ENCODE results near the gene WNT7B. TPM values are rescaled to one million over a fixed set of nuclear protein-coding genes. Genes with fewer than 3 reads are reported as not detected.

Gene WNT7B
- 0.10 TPM for polyA plus RNA-seq (ENCODE audit: insufficient read length)

- no peak for DNase-seq (ENCODE audit: low read depth)
Measured at GRCh38 chr22:45977003-45977411, at the start of gene WNT7B. WNT7B (minus strand) TSS chr22:45977162; CDS start chr22:45976754, 408 bp downstream.

DNA sequence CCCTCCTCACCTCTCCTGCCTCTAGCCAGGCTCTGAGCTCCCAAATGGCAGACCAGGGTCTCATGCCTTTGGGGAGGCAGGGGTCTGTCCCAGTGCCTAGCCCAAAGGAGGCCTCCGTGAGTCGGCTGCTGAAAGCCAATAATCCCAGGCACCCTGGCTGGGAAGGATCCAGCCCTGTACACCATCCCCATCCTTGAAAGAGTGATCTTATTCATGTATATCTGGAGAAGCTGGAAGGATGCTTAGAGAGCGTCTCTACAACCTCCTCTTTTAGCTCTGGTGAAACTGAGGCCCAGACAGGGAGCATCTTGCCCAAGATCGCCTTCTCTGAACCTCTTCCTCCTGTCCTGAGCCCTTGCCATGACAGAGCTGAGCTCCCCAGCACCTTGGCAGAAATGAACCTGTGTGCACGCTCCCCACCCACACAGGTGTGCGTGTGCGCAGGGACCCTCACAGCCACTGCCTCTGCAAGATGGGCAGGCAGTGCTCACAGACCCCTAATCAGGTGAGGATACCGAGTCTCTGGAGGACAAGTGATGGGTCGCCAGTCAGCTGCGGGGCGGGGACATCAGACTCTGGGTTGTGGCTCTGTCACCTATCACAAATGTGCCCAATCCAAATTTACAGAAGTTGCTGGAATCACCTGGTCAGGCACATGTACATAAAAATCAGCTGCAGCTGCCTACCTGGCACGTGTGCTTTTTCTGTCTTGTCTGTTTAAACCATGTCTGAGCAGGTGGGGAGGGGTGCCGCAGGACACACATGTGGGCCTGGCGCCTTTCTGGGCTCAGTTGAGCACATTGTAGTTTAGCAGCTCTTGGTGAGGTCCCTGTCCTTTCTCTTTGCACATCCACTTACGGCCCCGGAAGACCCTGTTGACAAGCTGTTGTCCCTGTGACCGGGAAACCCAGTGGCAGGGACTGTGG lies 49.3 kb upstream of the WNT7B start:
- no peak for DNase-seq (ENCODE audit: low read depth)

DNA sequence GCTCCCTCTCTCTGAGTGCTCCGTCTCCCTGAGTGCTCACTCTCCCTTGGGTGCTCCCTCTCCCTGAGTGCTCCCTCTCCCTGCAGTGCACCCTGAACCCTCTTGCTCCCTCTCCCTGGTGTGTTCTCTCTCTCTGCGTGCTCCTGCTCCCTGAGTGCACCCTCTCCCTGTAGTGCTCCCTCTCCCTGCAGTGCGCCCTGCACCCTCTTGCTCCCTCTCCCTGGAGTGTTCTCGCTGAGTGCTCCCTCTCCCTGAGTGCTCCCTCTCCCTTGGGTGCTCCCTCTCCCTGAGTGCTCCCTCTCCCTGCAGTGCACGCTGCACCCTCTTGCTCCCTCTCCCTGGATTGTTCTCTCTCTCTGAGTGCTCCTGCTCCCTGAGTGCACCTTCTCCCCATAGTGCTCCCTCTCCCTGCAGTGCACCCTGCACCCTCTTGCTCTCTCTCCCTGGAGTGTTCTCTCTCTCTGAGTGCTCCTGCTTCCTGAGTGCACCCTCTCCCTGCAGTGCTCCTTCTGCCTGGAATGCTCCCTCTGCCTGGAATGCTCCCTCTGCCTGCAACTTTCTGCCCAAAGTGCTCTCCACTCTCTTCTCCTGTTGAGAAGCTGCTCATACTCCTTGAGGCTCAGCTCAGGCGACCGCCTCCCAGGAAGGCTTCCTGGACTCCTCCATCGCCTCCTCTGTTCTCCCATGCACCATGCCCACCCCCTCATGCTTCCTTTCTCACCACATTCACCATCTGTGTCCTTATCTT lies 48.4 kb upstream of the WNT7B start:
- no peak for DNase-seq (ENCODE audit: low read depth)

DNA sequence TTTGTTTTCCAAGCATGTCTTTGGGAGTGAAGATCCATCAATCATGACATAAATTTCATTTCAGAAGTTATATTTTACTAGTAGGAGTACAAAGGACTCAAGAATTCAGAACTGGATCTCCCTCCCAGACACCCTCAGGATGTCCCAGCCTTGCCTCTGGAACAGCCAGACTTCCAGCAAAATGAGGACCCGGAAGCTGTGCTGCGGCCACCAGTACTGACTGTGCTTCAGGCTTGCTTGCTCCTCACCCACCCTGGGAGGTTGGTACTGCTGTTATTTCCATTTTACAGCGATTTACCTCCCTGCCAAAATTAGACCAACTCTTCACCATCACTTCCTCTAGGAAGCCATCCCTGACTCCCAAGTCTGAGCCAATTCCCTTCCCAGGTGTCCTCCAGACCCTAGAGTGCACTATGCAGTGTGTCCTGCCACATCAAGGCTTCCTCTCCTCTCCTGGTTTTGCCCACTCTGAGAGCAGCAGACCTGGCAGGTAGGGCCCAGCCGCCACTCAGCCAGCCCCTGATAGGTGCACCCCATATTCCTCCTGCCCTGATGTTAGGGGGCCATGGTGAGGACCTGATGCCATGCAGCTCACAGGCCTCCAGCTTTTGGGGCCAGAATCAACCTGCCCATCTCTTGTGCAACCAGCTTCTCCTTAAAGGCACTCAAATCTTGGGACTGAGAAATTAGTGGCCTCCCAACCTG lies 47.3 kb upstream of the WNT7B start:
- DNase-seq (ENCODE audit: low read depth): no peak

- DNase-seq (ENCODE audit: low read depth): no peak
Measured at GRCh38 chr22:46023558-46023981, 46.6 kb upstream of the WNT7B start.

DNA sequence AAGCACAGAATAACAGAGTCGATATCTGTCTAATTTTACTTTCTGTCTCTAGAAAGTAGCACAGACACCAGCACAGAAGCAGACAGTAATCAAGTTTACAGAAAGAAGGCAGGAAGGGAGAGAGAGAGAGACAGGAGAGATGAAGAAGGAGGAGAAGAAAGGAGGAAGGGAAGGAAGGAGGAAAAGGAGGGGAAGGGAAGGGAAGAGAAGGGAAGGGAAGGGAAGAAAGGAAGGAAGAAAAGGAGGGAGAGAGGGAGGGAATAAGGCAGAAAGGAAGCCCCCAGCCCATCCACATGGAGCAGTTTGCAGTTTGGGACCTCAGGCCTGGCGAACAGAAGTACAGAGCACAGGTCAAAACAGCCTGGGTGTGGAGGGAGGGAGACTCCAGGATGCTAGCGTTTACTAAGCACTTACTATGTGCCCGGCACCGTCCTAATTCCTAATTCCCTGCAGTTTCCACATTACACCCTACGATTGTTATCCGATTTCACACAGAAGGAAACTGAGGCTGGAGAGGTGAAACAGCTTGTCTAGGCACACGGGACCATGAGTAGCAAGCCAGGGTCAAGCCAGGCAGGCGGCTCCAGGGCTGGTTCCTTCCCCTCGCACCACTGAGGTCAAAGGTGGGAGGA lies 46.0 kb upstream of the WNT7B start:
- DNase-seq (ENCODE audit: low read depth): no peak

DNA sequence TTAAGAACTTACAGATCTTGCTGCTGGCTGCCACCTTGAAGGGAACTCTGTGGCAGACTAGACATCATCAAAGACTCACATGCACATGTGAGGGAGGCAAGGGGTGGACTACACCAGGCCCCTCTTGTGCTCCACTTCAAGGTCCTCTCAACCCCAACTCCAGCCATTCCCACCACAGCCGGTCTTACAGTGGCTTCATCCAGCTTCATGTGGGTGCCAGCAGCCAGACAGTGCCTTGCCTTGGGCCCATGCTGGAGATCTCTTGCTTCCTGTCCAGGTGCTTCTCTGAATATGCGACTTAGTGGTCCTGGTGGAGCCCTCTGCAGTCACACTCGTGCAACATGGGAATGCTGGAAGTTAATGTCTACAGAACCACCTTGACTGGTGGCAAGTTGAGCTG lies 44.6 kb upstream of the WNT7B start:
- DNase-seq (ENCODE audit: low read depth): no peak

- DNase-seq (ENCODE audit: low read depth): no peak
Measured at GRCh38 chr22:46019351-46019750, 42.4 kb upstream of the WNT7B start.

GRCh38 chr22:46018859-46019258 lies 41.9 kb upstream of the WNT7B start:
- no peak for DNase-seq (ENCODE audit: low read depth)

DNA sequence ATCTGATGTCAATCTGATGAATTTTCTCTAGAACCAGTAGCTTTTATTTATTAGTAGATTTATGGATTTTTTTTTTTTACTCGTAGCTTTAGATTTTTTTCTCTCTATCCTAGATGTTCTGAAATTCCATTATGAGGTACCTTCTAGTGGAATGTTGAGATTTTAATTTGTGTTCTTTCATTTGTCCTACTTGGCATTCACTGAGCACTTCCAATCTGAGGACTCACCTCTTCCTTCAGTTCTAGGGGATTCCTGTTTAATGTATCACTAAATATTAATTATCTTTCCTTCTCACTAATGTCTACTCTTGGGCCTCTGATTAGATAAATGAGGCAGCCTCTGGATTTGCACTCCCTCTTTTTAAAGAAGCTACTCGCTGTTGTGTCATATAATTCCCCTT lies 40.2 kb upstream of the WNT7B start:
- no peak for DNase-seq (ENCODE audit: low read depth)

- DNase-seq (ENCODE audit: low read depth): no peak
Measured at GRCh38 chr22:46013460-46014416, 36.8 kb upstream of the WNT7B start.

GRCh38 chr22:46012881-46013281 lies 35.9 kb upstream of the WNT7B start:
- DNase-seq (ENCODE audit: low read depth): no peak

- DNase-seq (ENCODE audit: low read depth): no peak
Measured at GRCh38 chr22:46012182-46012880, 35.4 kb upstream of the WNT7B start.

GRCh38 chr22:46011627-46012181 lies 34.7 kb upstream of the WNT7B start:
- DNase-seq (ENCODE audit: low read depth): no peak

DNA sequence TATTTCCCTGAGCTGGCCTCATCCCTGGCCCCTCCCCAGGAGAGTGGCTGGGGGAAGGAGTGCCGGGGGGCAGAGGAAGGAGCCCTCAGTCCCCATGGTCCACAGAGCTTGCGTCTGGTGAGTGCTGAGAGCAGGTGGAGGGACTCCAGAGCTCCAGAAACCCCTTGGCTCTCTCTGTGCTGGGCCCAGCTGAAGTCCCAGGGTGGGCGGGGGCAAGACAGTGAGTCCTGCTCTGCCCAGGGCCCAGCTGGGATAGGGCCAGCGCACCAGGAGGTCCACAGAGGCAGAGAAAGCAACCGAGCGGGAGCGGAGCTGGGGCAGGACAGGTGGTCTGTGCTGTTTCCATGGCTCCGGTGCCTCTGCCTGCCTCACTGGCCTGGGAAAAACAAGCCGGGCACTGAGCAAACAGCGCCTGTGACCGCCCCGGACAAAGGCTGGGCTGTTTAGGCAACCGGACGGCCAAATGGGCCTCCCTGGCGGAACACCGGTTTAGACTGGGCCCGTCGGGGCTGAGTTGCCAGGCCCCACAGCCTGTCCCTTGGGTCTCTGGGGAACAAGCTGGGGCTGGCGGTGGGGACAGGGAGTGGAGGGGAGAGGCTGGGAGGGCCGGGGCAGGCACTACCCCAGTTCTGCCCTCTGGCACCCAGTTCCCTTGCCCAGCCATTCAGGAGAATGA lies 34.1 kb upstream of the WNT7B start:
- DNase-seq (ENCODE audit: low read depth): no peak

DNA sequence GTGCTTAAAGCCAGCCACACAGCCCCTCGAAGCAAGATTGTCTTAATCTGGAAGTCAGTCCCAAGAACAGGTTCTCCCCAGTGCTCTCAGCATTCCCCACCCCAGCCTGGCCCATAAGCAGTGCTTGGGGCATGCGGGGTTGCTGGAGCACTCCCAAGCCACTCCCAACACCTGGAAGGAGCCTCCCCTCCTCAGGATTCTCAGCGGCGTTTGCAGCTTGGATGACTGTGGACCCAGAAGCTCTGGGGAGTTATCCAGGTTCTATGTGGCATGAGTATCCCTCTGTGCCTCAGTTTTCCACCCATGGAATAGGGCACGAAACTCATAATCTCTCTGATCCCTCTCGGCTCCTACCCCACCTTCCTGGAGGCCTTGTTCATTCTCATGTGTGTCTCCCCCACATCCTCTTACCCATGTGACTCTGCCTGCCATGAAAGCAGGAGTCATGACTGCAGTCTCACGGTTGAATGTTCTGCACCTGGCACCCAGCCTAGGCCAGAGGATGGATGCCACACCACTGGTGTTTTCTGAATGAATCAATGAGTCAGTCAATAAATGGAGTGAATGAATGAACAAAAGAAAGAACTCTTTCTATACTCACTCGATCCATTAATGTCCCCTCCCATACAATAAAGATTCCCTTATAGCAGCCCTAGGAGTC lies 33.4 kb upstream of the WNT7B start:
- no peak for DNase-seq (ENCODE audit: low read depth)

- no peak for DNase-seq (ENCODE audit: low read depth)
Measured at GRCh38 chr22:46009730-46010129, 32.8 kb upstream of the WNT7B start.

- no peak for DNase-seq (ENCODE audit: low read depth)
Measured at GRCh38 chr22:46008836-46009596, 32.1 kb upstream of the WNT7B start.
